Osteocyte (in vitro differentiated cells): ENCODE measurements around the gene HARBI1. TPM values are rescaled to one million over a fixed set of nuclear protein-coding genes. Genes with fewer than 3 reads are reported as not detected.

Experiments used
- DNase-seq: peaks from one replicate; pipeline ENCODE4 v3.0.0; 2021; ENCODE audit warnings: mixed read lengths; ENCODE audit not compliant: unreplicated experiment; ENCODE audit errors: extremely low spot score
- H3K27ac Mint-ChIP-seq: one replicate; pipeline ENCODE4 v1.8.0; 2021; ENCODE audit warnings: mild to moderate bottlenecking, mixed read lengths; ENCODE audit not compliant: unreplicated experiment
- H3K27me3 Mint-ChIP-seq: one replicate; pipeline ENCODE4 v1.8.0; 2021; ENCODE audit warnings: mixed read lengths; ENCODE audit not compliant: unreplicated experiment
- H3K36me3 Mint-ChIP-seq: one replicate; pipeline ENCODE4 v1.8.0; 2021; ENCODE audit warnings: mixed read lengths; ENCODE audit not compliant: unreplicated experiment
- H3K4me1 Mint-ChIP-seq: one replicate; pipeline ENCODE4 v1.8.0; 2021; ENCODE audit warnings: mixed read lengths; ENCODE audit not compliant: unreplicated experiment
- H3K4me3 Mint-ChIP-seq: one replicate; pipeline ENCODE4 v1.8.0; 2021; ENCODE audit warnings: mild to moderate bottlenecking, moderate library complexity, mixed read lengths; ENCODE audit not compliant: unreplicated experiment
- H3K9me3 Mint-ChIP-seq: one replicate; pipeline ENCODE4 v1.8.0; 2021; ENCODE audit warnings: mixed read lengths; ENCODE audit not compliant: unreplicated experiment
- CTCF ChIP-seq: fragments of 200-600 bp; sonication (generic); IDR thresholded peaks from 2 replicates; pipeline ENCODE4 v1.5.0; 2021; ENCODE audit warnings: antibody characterized with exemption, mild to moderate bottlenecking, moderate library complexity
- total RNA-seq: library from RNA; stranded (reverse); gene quantifications from 2 replicates; pipeline ENCODE4 v1.2.1, GENCODE V29; 2021

HARBI1 gene
- total RNA-seq, 1 donor from 2014 or later = 6.7 TPM

GRCh38 chr11:46564459-46564858 is 52.6 kb downstream of the HARBI1 start:
- no peak for TF ChIP-seq CTCF
- H3K9me3 Mint-ChIP-seq = no peaks in the 10 kb centered on the region
- no peaks in the 10 kb centered on the region for H3K27me3 Mint-ChIP-seq
- H3K36me3 Mint-ChIP-seq = no peaks in the 10 kb centered on the region
- peaks cover 22% of the 10 kb centered on the region for H3K4me1 Mint-ChIP-seq
- no peak overlapping the region for H3K27ac Mint-ChIP-seq
- H3K4me3 Mint-ChIP-seq = no peak overlapping the region
- no peak for DNase-seq

- Mint-ChIP-seq H3K4me1 (peaks cover 25% of the 10 kb centered on the region), H3K9me3 (no peaks in the 10 kb centered on the region), H3K27ac (no peak overlapping the region), H3K4me3 (no peak overlapping the region), H3K36me3 (no peaks in the 10 kb centered on the region), H3K27me3 (no peaks in the 10 kb centered on the region)
- no peak for DNase-seq
- no peak for TF ChIP-seq CTCF
Observed at GRCh38 chr11:46562527-46562926, 54.5 kb downstream of the HARBI1 start.

GRCh38 chr11:46560300-46560991 is 56.6 kb downstream of the HARBI1 start:
- Mint-ChIP-seq H3K4me1 (peaks cover 35% of the 10 kb centered on the region), H3K4me3 (peak overlapping the region; percentile 22), H3K9me3 (no peaks in the 10 kb centered on the region), H3K27me3 (no peaks in the 10 kb centered on the region), H3K36me3 (no peaks in the 10 kb centered on the region), H3K27ac (peak overlapping the region; percentile 70)
- TF ChIP-seq CTCF = no peak
- no peak for DNase-seq

- TF ChIP-seq CTCF = no peak
- Mint-ChIP-seq H3K9me3 (no peaks in the 10 kb centered on the region), H3K4me3 (no peak overlapping the region), H3K4me1 (peaks cover 41% of the 10 kb centered on the region), H3K36me3 (no peaks in the 10 kb centered on the region), H3K27ac (no peak overlapping the region), H3K27me3 (no peaks in the 10 kb centered on the region)
- no peak for DNase-seq
Observed at GRCh38 chr11:46559815-46560214, 57.2 kb downstream of the HARBI1 start.

GRCh38 chr11:46557684-46558151 is 59.3 kb downstream of the HARBI1 start:
- H3K36me3 Mint-ChIP-seq = no peaks in the 10 kb centered on the region
- H3K4me1 Mint-ChIP-seq = peaks cover 49% of the 10 kb centered on the region
- no peak overlapping the region for H3K27ac Mint-ChIP-seq
- H3K9me3 Mint-ChIP-seq = no peaks in the 10 kb centered on the region
- no peaks in the 10 kb centered on the region for H3K27me3 Mint-ChIP-seq
- TF ChIP-seq CTCF = no peak
- no peak for DNase-seq
- no peak overlapping the region for H3K4me3 Mint-ChIP-seq
